GM12873 (cell line): Measurements from ENCODE around the gene TSC22D4.

Source experiments
- TF ChIP-seq, protein P1 (sequence below): IDR thresholded peaks from 2 replicates; pipeline ENCODE4 v1.5.1; 2012; ENCODE audit warnings: low read depth, mild to moderate bottlenecking, moderate library complexity, low read length, control low read depth; ENCODE audit not compliant: insufficient read depth; ENCODE audit errors: missing control alignments

Gene TSC22D4

DNA sequence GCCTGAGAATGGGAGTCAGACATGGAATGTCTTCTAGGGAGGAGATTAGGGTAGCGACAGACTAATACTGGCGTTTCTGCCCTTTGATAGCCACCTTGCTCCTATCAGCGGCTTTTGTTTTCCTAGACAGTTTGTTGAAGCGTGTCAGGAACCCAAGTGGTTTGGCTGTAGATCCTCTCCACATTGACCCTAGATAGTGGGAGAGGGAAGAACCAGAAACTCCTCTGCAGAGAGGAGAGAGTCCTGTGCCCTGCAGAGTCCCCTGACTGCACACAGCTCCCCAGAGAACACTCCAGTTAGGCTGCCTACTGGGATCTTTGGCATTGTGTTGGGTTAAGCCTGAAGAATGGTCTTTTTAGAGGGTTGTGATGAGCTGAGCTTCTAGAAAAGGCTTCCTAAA, 47.0 kb downstream of the TSC22D4 start:
- TF ChIP-seq, protein P1, sequence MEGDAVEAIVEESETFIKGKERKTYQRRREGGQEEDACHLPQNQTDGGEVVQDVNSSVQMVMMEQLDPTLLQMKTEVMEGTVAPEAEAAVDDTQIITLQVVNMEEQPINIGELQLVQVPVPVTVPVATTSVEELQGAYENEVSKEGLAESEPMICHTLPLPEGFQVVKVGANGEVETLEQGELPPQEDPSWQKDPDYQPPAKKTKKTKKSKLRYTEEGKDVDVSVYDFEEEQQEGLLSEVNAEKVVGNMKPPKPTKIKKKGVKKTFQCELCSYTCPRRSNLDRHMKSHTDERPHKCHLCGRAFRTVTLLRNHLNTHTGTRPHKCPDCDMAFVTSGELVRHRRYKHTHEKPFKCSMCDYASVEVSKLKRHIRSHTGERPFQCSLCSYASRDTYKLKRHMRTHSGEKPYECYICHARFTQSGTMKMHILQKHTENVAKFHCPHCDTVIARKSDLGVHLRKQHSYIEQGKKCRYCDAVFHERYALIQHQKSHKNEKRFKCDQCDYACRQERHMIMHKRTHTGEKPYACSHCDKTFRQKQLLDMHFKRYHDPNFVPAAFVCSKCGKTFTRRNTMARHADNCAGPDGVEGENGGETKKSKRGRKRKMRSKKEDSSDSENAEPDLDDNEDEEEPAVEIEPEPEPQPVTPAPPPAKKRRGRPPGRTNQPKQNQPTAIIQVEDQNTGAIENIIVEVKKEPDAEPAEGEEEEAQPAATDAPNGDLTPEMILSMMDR = no peak

DNA sequence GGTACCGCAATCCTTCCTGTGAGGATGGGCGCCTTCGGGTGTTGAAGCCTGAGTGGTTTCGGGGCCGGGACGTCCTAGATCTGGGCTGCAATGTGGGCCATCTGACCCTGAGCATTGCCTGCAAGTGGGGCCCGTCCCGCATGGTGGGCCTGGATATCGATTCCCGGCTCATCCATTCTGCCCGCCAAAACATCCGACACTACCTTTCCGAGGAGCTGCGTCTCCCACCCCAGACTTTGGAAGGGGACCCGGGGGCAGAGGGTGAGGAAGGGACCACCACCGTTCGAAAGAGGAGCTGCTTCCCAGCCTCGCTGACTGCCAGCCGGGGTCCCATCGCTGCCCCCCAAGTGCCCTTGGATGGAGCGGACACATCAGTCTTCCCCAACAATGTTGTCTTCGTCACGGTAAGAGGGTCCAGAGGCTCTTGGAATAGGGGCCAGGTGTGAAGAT, 47.7 kb downstream of the TSC22D4 start:
- TF ChIP-seq, protein P1 = no peak

DNA sequence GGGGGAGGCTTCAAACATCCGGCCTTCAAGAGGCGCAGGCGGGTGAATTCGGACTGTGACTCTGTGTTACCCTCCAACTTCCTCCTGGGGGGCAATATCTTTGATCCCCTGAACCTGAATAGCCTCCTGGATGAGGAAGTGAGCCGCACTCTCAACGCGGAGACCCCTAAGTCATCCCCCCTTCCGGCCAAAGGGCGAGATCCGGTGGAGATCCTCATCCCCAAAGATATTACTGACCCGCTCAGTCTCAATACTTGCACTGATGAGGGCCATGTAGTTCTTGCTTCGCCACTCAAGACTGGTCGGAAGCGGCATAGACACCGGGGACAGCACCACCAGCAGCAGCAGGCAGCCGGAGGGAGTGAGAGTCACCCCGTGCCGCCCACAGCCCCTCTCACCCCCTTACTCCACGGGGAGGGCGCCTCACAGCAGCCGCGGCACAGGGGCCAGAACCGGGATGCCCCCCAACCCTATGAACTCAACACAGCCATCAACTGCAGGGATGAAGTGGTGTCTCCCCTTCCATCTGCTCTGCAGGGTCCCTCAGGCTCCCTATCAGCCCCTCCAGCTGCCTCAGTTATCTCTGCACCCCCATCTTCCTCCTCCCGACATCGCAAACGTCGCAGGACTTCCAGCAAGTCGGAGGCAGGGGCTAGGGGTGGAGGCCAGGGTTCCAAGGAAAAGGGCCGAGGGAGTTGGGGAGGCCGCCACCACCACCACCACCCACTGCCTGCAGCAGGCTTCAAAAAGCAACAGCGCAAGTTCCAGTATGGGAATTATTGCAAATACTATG, 48.3 kb downstream of the TSC22D4 start:
- TF ChIP-seq, protein P1 = no peak

DNA sequence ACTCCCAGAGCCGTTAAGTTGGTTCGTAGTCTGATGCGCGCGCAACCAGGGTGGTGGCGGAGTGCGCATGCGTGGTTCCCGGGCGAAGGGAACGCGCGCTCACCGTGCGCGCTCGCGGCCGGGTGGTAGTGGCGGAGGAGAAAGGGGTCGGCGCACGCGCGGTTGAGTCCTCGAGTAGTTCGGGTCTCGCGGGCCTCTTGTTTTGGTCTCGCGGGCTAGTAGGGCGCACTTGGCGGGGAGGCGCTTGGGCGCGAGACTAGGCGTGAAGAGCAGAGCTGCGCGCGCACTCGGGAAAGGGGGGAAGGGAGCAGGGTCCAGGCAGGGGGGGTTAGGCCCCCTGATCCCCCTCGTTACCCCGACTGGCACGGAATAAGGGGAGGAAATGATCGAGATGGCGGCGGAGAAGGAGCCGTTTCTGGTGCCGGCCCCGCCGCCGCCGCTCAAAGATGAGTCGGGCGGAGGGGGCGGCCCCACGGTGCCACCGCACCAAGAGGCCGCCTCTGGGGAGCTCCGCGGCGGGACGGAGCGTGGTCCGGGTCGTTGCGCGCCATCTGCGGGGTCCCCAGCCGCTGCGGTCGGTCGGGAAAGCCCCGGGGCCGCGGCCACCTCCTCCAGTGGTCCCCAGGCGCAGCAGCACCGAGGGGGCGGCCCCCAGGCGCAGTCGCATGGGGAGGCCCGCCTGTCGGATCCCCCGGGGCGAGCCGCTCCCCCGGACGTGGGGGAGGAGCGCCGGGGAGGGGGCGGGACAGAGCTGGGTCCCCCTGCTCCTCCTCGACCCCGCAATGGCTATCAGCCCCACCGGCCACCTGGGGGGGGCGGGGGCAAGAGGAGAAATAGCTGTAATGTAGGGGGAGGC, 49.1 kb downstream of the TSC22D4 start, which contains the start of gene MEPCE:
MEPCE (plus strand) TSS at position 195 of the 856 bp plus-strand sequence; CDS start at position 383, 188 bp downstream.
- TF ChIP-seq, protein P1 = no peak

DNA sequence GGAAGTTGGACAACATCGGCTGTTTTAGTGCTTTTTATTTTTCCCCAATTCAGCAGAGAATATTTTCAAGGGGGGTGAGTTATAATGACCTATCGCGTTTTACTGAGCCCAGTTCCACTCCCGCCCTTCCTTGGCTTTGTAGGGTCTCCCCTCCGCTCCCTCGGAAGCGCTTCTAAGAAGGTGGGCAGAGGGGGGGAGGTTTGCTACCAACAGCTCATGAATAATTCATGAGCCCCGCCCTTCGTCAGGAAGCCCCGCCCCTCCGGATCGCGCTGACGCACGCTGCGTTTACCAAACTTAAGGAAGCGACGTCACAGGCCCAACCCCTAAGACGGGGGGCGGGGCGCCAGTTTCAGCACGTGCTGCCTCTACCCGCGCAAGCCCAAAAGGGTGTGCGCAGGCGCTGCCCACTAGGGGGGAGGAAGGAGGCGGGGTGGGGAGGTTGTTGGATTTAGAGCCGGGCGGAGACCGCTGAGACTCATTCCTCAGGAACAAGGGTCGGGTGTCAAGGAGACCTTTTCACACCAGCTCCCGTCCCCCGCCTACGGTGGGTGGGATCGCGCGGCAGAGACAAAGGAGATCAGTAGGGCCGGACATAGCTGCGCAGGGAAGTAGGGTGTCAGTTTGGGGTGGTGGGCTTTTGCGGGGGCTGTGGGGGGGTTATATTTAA, 49.9 kb downstream of the TSC22D4 start:
- TF ChIP-seq, protein P1 = no peak

DNA sequence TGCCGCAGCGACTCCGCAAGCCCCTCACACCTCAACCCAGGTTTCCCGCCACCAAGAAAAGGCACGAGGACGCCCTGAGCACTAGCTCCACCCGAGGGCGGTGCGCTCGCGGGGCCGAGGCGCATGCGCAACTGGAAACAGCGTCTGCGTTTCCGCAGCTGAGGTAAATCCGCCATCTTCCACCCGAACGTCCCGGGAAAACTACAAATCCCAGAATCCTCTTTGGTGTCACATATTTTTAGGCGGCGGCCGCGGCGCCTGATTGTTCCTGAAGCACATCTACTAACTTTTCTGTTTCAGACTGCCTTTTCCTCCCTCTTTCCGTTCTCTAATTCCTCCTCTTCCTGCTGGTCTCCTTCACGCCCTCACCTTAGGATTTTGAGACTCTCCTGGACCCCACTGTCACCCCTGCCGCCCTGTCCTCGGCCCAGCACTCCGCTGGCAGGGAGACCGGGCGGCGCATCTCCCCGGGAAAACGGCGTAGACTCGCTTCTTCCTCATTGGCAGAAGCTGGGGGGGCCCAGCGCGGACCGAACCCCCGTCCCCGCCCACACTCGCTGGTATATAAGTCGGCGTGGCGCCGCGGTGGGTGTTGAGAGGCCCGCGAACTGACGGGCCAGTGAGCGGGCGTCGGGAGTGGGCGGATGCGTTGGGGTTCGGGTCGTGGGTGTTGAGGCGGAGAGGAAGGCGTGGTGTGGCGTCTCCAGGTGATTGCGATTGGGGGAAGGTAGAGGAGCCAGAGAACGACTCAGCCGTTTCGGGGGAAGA, 50.6 kb downstream of the TSC22D4 start, which contains the start of gene ZCWPW1:
ZCWPW1 (minus strand) TSS at position 505 of the 768 bp plus-strand sequence. CDS start 8,054 bp downstream, outside the sequence.
- TF ChIP-seq, protein P1 = peak; percentile 1
